Heart left ventricle (tissue), 16 donors: Measurements from ENCODE around the gene PPA1. TPM values are rescaled to one million over a fixed set of nuclear protein-coding genes. Genes with fewer than 3 reads are reported as not detected.
A peak's percentile ranks its signal among the peaks of the same experiment; 100 is the strongest.

ENCODE experiments used
- ATAC-seq, 4 donors: fragments of 200-7000 bp; cut with Tn5 transposase; one replicate each; pipeline ENCODE4 v1.9.1; 2020 to 2022; ENCODE audit warnings: moderate library complexity in 4 of 4, mild to moderate bottlenecking in 3 of 4, moderate number of reproducible peaks in 1 of 4
- DNase-seq, 5 donors: peaks; one replicate each; pipeline ENCODE4 v3.0.0-alpha.2; 2020
- H3K27ac ChIP-seq, 12 donors: fragments of 200-600 bp; sonication (generic) in 4 of 12; one replicate each; pipeline versions ENCODE4 v1.5.0 to v1.8.0; 2016 to 2022; ENCODE audit warnings: mild to moderate bottlenecking in 2 of 12
- H3K27me3 ChIP-seq, 9 donors: fragments of 200-600 bp; sonication (generic) in 2 of 9; one replicate each; pipeline versions ENCODE4 v1.5.1 to v1.8.0; 2016 to 2022; ENCODE audit warnings: mild to moderate bottlenecking in 3 of 9
- H3K36me3 ChIP-seq, 9 donors: fragments of 200-600 bp; sonication (generic) in 2 of 9; one replicate each; pipeline versions ENCODE4 v1.5.0 to v1.8.0; 2018 to 2022; ENCODE audit warnings: mild to moderate bottlenecking in 2 of 9
- H3K4me1 ChIP-seq, 12 donors: fragments of 200-600 bp; sonication (generic) in 4 of 12; one replicate each; pipeline versions ENCODE4 v1.5.0 to v1.8.0; 2016 to 2022; ENCODE audit warnings: mild to moderate bottlenecking in 3 of 12
- H3K4me3 ChIP-seq, 12 donors: fragments of 200-600 bp; sonication (generic) in 4 of 12; one replicate each; pipeline versions ENCODE4 v1.5.0 to v1.8.0; 2017 to 2022; ENCODE audit warnings: mild to moderate bottlenecking in 9 of 12, moderate library complexity in 4 of 12
- H3K9me3 ChIP-seq, 12 donors: fragments of 200-600 bp; sonication (generic) in 4 of 12; one replicate each; pipeline versions ENCODE4 v1.5.0 to v1.8.0; 2016 to 2022; ENCODE audit warnings: mild to moderate bottlenecking in 1 of 12
- POLR2A ChIP-seq, 2 donors: fragments of 450-650 bp; IDR thresholded peaks; one replicate each; pipeline ENCODE4 v1.6.1; 2017; ENCODE audit warnings: antibody characterized with exemption in 2 of 2, mild to moderate bottlenecking in 2 of 2, moderate library complexity in 2 of 2
- whole genome bisulfite sequencing, 4 donors: extraction: QIAGEN DNeasy Blood & Tissue Kit in 2 of 4; methylation state at CpG; one replicate each; pipeline versions ENCODE4 v1.1.5 to v1.1.7; 2013 to 2018; 5-methylcytosine and 5-hydroxymethylcytosine counted together
- intact Hi-C, 10 donors: fragments of 100-400 bp; cut with DNase I; formaldehyde crosslinking; loops; one replicate each; pipeline versions ENCODE4 v1.11.1 to v1.14.2; 2022
- polyA plus RNA-seq, 2 donors: library from polyadenylated mRNA; stranded (reverse); fragments of 200-250 nt; gene quantifications; one replicate each; pipeline ENCODE4 v1.2.3, GENCODE V29; 2013
- total RNA-seq, 9 donors: library from RNA; depleted of rRNA in 2 of 9; stranded (reverse); fragments of >200 nt in 2 of 9; fragmentation: NEBNext Ultra II Directional in 3 of 9; extraction: Animal tissue kit (Norgen Biotek cat#: 25700) in 3 of 9; gene quantifications; one replicate each; pipeline versions ENCODE4 v1.1.0 to v1.2.4, GENCODE V29; 2016 to 2023
- TF ChIP-seq, protein P1 (sequence below), 12 donors: fragments of 200-600 bp; sonication (generic) in 4 of 12; IDR thresholded peaks; one replicate each; pipeline versions ENCODE4 v1.5.0 to v1.8.0; 2018 to 2022; ENCODE audit warnings: antibody characterized with exemption in 12 of 12, mild to moderate bottlenecking in 5 of 12
- donor health status: ischemic (EF 13 %, LVEDD 7.1; RV severe dilation, severe dysfunction).
- donor health status: healthy with polysubstance abuse.
- donor health status: DM: no; HTN: yes; CAD: no.
- donor health status: DM: no; HTN: no; CAD: no.
- donor health status: ischemic (EF 25% LVEDD 6.9; RV normal size, moderate dysfunction).
- donor health status: ischemic (EF 25% LVEDD 5.7; RV mildly dilated, moderate dysfunction).
- donor health status: healthy.
- donor health status: DM: yes; HTN: yes; CAD: no.
- donor health status: ischemic (EF 35%, LVEDD 5.7; RV mildly dilated, moderate dysfunction).
- donor health status: nonischemic (EF 11% LVEDD 7.7; RV severe dilation, severe dysfunction).
- donor health status: DM: yes; HTN: yes; CAD: no.
- donor health status: PGD.
- donor health status: ischemic (EF 29% LVEDD 5.4; RV normal size, mild dysfunction).
- donor health status: nonischemic (EF 23%, LVEDD 6.1; RV moderate dilation, normal function).

The PPA1 gene
- total and polyA plus RNA-seq, 11 donors = 61.1 to 151 (median 84.1) TPM

DNA sequence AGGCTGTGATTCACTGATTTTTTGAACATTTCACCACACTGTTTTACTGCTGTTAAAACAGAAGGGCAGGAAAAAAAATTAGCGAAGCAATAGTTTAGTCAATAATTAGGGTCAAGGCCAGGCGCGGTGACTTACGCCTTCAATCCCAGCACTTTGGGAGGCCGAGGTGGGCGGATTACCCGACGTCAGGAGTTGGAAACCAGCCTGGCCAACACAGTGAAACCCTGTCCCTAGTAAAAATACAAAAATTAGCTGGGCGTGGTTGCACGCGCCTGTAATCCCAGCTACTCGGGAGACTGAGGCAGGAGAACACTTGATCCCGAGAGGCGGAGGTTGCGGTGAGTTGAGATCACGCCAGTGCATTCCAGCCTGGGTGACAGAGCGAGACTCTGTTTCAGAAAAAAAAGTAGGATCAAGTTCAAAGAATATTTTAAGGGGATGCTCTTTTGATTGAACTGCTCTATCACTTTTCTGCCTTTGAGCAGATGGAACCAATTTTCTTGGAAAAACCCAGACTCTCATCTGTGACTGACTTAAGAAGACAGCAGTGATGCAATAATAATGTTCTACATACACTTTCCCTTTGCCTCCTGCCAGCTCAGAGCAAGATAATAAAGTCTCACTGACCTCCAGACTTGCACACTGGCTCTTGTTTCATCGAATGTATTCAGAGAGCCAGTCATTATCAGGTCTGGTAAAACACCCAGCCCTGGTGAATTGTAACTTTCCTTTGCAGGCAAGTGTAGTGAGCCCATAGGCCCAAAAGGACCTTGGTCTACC is 1.6 kb upstream of the PPA1 start:
- Histone ChIP-seq H3K36me3 (peaks cover 0 to 7% (median 3%) of the 10 kb centered on the region in 9 donors), H3K4me3 (no peak overlapping the region), H3K27me3 (no peaks in the 10 kb centered on the region), H3K9me3 (no peaks in the 10 kb centered on the region), H3K27ac (peak overlapping the region in 2 of 12 donors; percentile 2 to 49), H3K4me1 (peaks cover 0 to 31% (median 11%) of the 10 kb centered on the region in 12 donors)
- WGBS, 4 donors = 81 to 85% (median 84%) methylated on average over 18 of the region's 18 CpGs
- no peak for DNase-seq
- ATAC-seq = peak in 2 of 4 donors; percentile 4 to 28
- no peak for TF ChIP-seq POLR2A (IDR thresholded peaks at IDR 0.05)
- TF ChIP-seq, protein P1, sequence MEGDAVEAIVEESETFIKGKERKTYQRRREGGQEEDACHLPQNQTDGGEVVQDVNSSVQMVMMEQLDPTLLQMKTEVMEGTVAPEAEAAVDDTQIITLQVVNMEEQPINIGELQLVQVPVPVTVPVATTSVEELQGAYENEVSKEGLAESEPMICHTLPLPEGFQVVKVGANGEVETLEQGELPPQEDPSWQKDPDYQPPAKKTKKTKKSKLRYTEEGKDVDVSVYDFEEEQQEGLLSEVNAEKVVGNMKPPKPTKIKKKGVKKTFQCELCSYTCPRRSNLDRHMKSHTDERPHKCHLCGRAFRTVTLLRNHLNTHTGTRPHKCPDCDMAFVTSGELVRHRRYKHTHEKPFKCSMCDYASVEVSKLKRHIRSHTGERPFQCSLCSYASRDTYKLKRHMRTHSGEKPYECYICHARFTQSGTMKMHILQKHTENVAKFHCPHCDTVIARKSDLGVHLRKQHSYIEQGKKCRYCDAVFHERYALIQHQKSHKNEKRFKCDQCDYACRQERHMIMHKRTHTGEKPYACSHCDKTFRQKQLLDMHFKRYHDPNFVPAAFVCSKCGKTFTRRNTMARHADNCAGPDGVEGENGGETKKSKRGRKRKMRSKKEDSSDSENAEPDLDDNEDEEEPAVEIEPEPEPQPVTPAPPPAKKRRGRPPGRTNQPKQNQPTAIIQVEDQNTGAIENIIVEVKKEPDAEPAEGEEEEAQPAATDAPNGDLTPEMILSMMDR (IDR thresholded peaks at IDR 0.05) = no peak
- intact Hi-C loops = loop anchor here in 1 of 10 donors (5.0 kb wide), 1 partner anchor 127 kb away; no protein-coding TSS in a partner anchor

DNA sequence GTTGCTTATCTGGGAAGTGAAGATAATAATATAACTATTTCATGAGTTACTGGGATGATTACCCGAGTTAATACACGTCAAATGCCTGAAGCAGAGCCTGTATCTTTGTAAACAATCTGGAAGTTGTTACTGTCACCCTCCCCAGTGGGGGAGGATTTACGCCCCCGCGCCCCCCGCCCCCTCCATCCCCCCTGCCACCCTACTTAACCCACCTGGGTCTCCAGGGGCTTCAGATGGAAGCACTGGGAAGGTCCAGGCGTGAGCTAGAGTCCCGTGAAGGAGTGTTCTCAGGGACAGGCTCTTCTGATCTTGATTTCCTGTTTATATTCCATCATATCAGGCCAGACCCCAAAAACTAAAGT is 691 bp upstream of the PPA1 start:
- H3K27ac ChIP-seq = peak overlapping the region in 10 of 12 donors; percentile 58 to 89 (median 80)
- 27 to 38% (median 33%) methylated on average over 8 of the region's 8 CpGs for WGBS, 4 donors
- intact Hi-C loops = loop anchor here in 2 of 10 donors (2.0 to 5.0 kb wide), 2 partner anchors 63 to 128 kb away; no protein-coding TSS in a partner anchor
- peaks cover 0 to 15% (median 12%) of the 10 kb centered on the region in 9 donors for H3K36me3 ChIP-seq
- H3K4me3 ChIP-seq = peak overlapping the region in 11 of 12 donors; percentile 65 to 94 (median 81)
- H3K9me3 ChIP-seq = no peaks in the 10 kb centered on the region
- DNase-seq (no peak), ATAC-seq (no peak)
- no peaks in the 10 kb centered on the region for H3K27me3 ChIP-seq
- no peak for TF ChIP-seq POLR2A (IDR thresholded peaks at IDR 0.05)
- TF ChIP-seq, protein P1 (IDR thresholded peaks at IDR 0.05) = no peak
- peaks cover 0 to 39% (median 11%) of the 10 kb centered on the region in 12 donors for H3K4me1 ChIP-seq

DNA sequence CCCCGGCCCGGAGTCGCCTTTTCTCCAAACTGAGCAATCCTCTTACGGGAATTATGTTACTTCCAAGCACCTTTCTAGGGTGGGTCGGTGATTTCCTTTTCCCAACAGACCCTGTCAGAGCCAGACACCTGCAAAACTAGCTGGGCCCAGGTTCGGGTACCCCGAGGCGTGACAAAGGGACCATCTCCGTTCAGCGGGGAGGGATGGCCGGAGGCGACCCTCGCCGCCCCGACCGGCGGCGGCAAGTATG is 445 bp downstream of the PPA1 start:
- DNase-seq = no peak
- Histone ChIP-seq H3K27ac (peak overlapping the region; percentile 25 to 89 (median 78)), H3K36me3 (peaks cover 0 to 25% (median 12%) of the 10 kb centered on the region in 9 donors), H3K4me3 (peak overlapping the region; percentile 65 to 94 (median 83)), H3K9me3 (no peaks in the 10 kb centered on the region), H3K4me1 (peaks cover 0 to 48% (median 18%) of the 10 kb centered on the region in 12 donors), H3K27me3 (no peaks in the 10 kb centered on the region)
- TF ChIP-seq, protein P1 (IDR thresholded peaks at IDR 0.05) = no peak
- TF ChIP-seq POLR2A (IDR thresholded peaks at IDR 0.05) = no peak
- WGBS, 4 donors = 0% methylated on average over 13 to 18 of the region's 18 CpGs
- intact Hi-C loops = loop anchor here in 2 of 10 donors (2.0 to 5.0 kb wide), 2 partner anchors 64 to 130 kb away; no protein-coding TSS in a partner anchor
- no peak for ATAC-seq

DNA sequence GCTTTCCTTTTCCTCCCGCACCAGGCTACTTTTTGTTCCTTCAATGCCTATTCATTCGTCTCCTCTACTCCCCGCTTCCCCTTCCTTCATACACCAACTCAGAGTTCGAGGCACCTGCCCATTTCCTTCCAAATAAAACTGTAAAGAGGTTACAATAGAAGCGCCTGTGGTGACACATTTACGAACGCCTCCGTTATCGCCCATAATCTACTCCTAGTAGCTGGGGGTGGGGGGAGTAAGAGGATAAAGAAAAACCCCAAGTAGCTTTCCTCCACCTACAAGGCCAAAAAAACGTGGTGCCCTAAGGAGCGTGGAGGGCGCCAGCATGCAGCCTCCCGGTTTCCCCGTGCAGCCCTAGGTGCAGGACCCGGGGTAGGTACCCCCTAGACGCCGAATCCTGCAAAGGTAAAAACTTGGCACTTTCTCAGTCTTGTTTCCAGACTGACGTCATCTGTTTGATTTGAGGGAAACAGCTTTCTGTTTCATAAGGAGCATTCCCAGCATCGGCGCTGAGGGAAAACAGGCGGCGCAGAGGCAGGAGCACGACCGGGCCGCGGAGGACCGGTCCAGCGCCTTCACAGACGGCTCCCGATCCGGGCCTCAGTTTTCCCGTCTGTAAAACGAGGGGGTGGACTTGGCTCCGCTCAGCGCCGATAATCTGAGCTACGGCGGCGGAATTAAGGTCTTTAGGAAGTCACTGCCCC is 922 bp downstream of the PPA1 start:
- ATAC-seq = peak in 2 of 4 donors; percentile 12 to 13
- Histone ChIP-seq H3K4me3 (peak overlapping the region; percentile 65 to 94 (median 83)), H3K36me3 (peaks cover 0 to 25% (median 12%) of the 10 kb centered on the region in 9 donors), H3K9me3 (no peaks in the 10 kb centered on the region), H3K4me1 (peaks cover 0 to 51% (median 22%) of the 10 kb centered on the region in 12 donors), H3K27ac (peak overlapping the region; percentile 25 to 89 (median 78)), H3K27me3 (no peaks in the 10 kb centered on the region)
- 10 to 22% (median 13%) methylated on average over 23 to 39 of the region's 39 CpGs for WGBS, 4 donors
- intact Hi-C loops = loop anchor here in 2 of 10 donors (2.0 to 5.0 kb wide), 2 partner anchors 64 to 130 kb away; no protein-coding TSS in a partner anchor
- DNase-seq = peak in 3 of 5 donors; percentile 35 to 56 (median 38)
- peak in 1 of 2 donors; percentile 26 for TF ChIP-seq POLR2A (IDR thresholded peaks at IDR 0.05)
- TF ChIP-seq, protein P1 (IDR thresholded peaks at IDR 0.05) = no peak
